HepG2 (cell line): Measurements from ENCODE around the gene ZNF865. TPM values are rescaled to one million over a fixed set of nuclear protein-coding genes. Genes with fewer than 3 reads are reported as not detected.

ENCODE experiments used
- AHR ChIP-seq: IDR thresholded peaks from 2 replicates; pipeline ENCODE4 v1.6.1; 2018; ENCODE audit warnings: missing genetic modification reagents, missing compliant biosample characterization
- FOXO1 ChIP-seq: sonication (generic); formaldehyde crosslinking; IDR thresholded peaks from 2 replicates; pipeline ENCODE4 v1.4.0; 2020; ENCODE audit warnings: missing genetic modification reagents
- GPN1 ChIP-seq: sonication (generic); formaldehyde crosslinking; IDR thresholded peaks from 2 replicates; pipeline ENCODE4 v1.5.1; 2020; ENCODE audit warnings: missing genetic modification reagents, borderline replicate concordance
- HOXA7 ChIP-seq: sonication (generic); formaldehyde crosslinking; IDR thresholded peaks from 2 replicates; pipeline ENCODE4 v1.8.1; 2022; ENCODE audit warnings: mild to moderate bottlenecking, missing genetic modification reagents, moderate library complexity
- JUNB ChIP-seq: sonication (generic); formaldehyde crosslinking; IDR thresholded peaks from 2 replicates; pipeline ENCODE4 v1.8.0; 2022; ENCODE audit warnings: missing genetic modification reagents, mild to moderate bottlenecking, borderline replicate concordance
- KDM5B ChIP-seq: sonication (generic); formaldehyde crosslinking; IDR thresholded peaks from 2 replicates; pipeline ENCODE4 v1.4.0; 2020; ENCODE audit warnings: missing genetic modification reagents, mild to moderate bottlenecking, borderline replicate concordance
- NFATC3 ChIP-seq: sonication (generic); formaldehyde crosslinking; IDR thresholded peaks from 2 replicates; pipeline ENCODE4 v1.5.1; 2020; ENCODE audit warnings: mild to moderate bottlenecking, missing genetic modification reagents
- SMAD1 ChIP-seq: sonication (generic); formaldehyde crosslinking; IDR thresholded peaks from 2 replicates; pipeline ENCODE4 v1.4.0; 2020; ENCODE audit warnings: missing genetic modification reagents, low read depth, mild to moderate bottlenecking, borderline replicate concordance
- SMYD3 ChIP-seq: sonication (generic); formaldehyde crosslinking; IDR thresholded peaks from 2 replicates; pipeline ENCODE4 v1.8.1; 2023; ENCODE audit warnings: mild to moderate bottlenecking, missing genetic modification reagents
- ZNF253 ChIP-seq: sonication (generic); formaldehyde crosslinking; IDR thresholded peaks from 2 replicates; pipeline ENCODE4 v1.8.0; 2022; ENCODE audit warnings: mild to moderate bottlenecking, missing genetic modification reagents, borderline replicate concordance
- ZNF329 ChIP-seq: sonication (generic); formaldehyde crosslinking; IDR thresholded peaks from 2 replicates; pipeline ENCODE4 v1.9.0; 2021; ENCODE audit warnings: low read depth, mild to moderate bottlenecking, missing genetic modification reagents
- ZNF546 ChIP-seq: sonication (generic); formaldehyde crosslinking; conservative IDR thresholded peaks from 2 replicates; pipeline ENCODE4 v1.8.1; 2023; ENCODE audit warnings: mild to moderate bottlenecking, missing genetic modification reagents
- ZNF776 ChIP-seq: sonication (generic); formaldehyde crosslinking; IDR thresholded peaks from 2 replicates; pipeline ENCODE4 v1.4.0; 2020; ENCODE audit warnings: mild to moderate bottlenecking, missing genetic modification reagents
- ZSCAN12 ChIP-seq: sonication (generic); formaldehyde crosslinking; IDR thresholded peaks from 2 replicates; pipeline ENCODE4 v1.9.0; 2021; ENCODE audit warnings: mild to moderate bottlenecking, missing genetic modification reagents
- polyA plus RNA-seq, 8 experiments: library from polyadenylated mRNA; depleted of rRNA in 3 of 8; stranded (reverse) in 7 of 8; unstranded in 1 of 8; fragments of >200 nt; fragmentation: Illumina TruSeq in 4 of 8; extraction: Trizol in 4 of 8; gene quantifications; 2 replicates each; pipeline versions ENCODE4 v1.2.1 to v1.2.3, GENCODE V29; 2011 to 2016; ENCODE audit warnings: low read depth in 4 of 8, missing spikeins in 1 of 8, mixed read lengths in 1 of 8; ENCODE audit not compliant: insufficient read depth in 1 of 8
- total RNA-seq, 5 experiments: library from RNA; depleted of rRNA; stranded (reverse); fragments of >200 nt; fragmentation: Illumina TruSeq; extraction: Trizol; gene quantifications; 2 replicates each; pipeline ENCODE4 v1.2.3, GENCODE V29; 2016; ENCODE audit warnings: low read depth in 1 of 5
- TF ChIP-seq, protein P1 (sequence below): sonication (generic); formaldehyde crosslinking; IDR thresholded peaks from 2 replicates; pipeline ENCODE4 v1.8.0; 2022; ENCODE audit warnings: missing genetic modification reagents, mild to moderate bottlenecking, borderline replicate concordance
- TF ChIP-seq, protein P2 (sequence below): sonication (generic); formaldehyde crosslinking; IDR thresholded peaks from 2 replicates; pipeline ENCODE4 v1.4.0; 2020; ENCODE audit warnings: mild to moderate bottlenecking, missing genetic modification reagents, borderline replicate concordance
- TF ChIP-seq, protein P3 (sequence below): sonication (generic); formaldehyde crosslinking; IDR thresholded peaks from 2 replicates; pipeline ENCODE4 v1.4.0; 2020; ENCODE audit warnings: missing genetic modification reagents
- TF ChIP-seq, protein P4 (sequence below): sonication (generic); formaldehyde crosslinking; IDR thresholded peaks from 2 replicates; pipeline ENCODE4 v1.5.1; 2020; ENCODE audit warnings: mild to moderate bottlenecking, missing genetic modification reagents

Gene ZNF865
- total and polyA plus RNA-seq, 2 of the 13 experiments (the other 11 are each of a cell fraction or from before 2014, with no cell fraction given), result 0.93 to 1.0 TPM

DNA sequence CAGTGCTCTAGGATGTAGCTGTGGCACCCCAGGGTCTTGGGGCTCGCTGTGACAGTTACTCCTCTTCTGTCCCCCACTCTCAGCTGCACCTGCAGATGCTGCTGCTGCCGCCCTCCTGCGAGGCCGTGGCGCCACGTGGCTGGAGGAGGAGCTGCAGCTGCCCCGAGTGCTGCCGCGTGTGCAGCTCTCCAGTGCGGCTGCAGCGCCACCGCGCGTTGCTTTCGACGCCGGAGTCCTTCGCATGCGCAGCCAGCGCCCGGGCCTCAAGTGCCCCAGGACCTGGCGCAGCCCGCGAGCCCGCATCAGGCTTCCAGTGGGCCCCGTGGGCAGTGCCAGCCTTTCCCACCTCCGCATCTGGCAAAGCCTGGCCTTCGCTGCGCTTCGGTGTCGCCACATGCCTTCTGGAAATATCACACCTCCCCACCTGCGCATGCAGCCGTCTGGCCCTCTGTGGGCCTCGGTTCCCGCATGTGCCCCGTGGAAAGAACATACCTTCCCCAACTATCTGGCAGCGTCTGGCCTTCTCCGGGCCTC lies 34.7 kb downstream of the ZNF865 start (continued):
- TF ChIP-seq, protein P1, sequence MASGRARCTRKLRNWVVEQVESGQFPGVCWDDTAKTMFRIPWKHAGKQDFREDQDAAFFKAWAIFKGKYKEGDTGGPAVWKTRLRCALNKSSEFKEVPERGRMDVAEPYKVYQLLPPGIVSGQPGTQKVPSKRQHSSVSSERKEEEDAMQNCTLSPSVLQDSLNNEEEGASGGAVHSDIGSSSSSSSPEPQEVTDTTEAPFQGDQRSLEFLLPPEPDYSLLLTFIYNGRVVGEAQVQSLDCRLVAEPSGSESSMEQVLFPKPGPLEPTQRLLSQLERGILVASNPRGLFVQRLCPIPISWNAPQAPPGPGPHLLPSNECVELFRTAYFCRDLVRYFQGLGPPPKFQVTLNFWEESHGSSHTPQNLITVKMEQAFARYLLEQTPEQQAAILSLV (CRISPR knock-in tag), result no peak; the same call in 1 of the 2 replicates
- TF ChIP-seq, protein P2, sequence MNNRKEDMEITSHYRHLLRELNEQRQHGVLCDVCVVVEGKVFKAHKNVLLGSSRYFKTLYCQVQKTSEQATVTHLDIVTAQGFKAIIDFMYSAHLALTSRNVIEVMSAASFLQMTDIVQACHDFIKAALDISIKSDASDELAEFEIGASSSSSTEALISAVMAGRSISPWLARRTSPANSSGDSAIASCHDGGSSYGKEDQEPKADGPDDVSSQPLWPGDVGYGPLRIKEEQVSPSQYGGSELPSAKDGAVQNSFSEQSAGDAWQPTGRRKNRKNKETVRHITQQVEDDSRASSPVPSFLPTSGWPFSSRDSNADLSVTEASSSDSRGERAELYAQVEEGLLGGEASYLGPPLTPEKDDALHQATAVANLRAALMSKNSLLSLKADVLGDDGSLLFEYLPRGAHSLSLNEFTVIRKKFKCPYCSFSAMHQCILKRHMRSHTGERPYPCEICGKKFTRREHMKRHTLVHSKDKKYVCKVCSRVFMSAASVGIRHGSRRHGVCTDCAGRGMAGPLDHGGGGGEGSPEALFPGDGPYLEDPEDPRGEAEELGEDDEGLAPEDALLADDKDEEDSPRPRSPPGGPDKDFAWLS, result no peak
- TF ChIP-seq JUNB (CRISPR knock-in tag) (no peak), SMAD1 (no peak), ZNF329 (CRISPR knock-in tag) (no peak), AHR (CRISPR knock-in tag) (no peak), ZNF546 (CRISPR knock-in tag) (no peak), GPN1 (CRISPR knock-in tag) (no peak), ZSCAN12 (CRISPR knock-in tag) (no peak), NFATC3 (0 out of 2 replicates have a peak, but pooled peaks have one; percentile 23), KDM5B (no peak), ZNF776 (CRISPR knock-in tag) (peak; percentile 67), SMYD3 (no peak), HOXA7 (CRISPR knock-in tag) (no peak), FOXO1 (CRISPR knock-in tag) (no peak), ZNF253 (CRISPR knock-in tag) (0 out of 2 replicates have a peak, but pooled peaks have one; percentile 32)
- TF ChIP-seq, protein P3, sequence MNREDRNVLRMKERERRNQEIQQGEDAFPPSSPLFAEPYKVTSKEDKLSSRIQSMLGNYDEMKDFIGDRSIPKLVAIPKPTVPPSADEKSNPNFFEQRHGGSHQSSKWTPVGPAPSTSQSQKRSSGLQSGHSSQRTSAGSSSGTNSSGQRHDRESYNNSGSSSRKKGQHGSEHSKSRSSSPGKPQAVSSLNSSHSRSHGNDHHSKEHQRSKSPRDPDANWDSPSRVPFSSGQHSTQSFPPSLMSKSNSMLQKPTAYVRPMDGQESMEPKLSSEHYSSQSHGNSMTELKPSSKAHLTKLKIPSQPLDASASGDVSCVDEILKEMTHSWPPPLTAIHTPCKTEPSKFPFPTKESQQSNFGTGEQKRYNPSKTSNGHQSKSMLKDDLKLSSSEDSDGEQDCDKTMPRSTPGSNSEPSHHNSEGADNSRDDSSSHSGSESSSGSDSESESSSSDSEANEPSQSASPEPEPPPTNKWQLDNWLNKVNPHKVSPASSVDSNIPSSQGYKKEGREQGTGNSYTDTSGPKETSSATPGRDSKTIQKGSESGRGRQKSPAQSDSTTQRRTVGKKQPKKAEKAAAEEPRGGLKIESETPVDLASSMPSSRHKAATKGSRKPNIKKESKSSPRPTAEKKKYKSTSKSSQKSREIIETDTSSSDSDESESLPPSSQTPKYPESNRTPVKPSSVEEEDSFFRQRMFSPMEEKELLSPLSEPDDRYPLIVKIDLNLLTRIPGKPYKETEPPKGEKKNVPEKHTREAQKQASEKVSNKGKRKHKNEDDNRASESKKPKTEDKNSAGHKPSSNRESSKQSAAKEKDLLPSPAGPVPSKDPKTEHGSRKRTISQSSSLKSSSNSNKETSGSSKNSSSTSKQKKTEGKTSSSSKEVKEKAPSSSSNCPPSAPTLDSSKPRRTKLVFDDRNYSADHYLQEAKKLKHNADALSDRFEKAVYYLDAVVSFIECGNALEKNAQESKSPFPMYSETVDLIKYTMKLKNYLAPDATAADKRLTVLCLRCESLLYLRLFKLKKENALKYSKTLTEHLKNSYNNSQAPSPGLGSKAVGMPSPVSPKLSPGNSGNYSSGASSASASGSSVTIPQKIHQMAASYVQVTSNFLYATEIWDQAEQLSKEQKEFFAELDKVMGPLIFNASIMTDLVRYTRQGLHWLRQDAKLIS (CRISPR knock-in tag), result no peak
- TF ChIP-seq, protein P4, sequence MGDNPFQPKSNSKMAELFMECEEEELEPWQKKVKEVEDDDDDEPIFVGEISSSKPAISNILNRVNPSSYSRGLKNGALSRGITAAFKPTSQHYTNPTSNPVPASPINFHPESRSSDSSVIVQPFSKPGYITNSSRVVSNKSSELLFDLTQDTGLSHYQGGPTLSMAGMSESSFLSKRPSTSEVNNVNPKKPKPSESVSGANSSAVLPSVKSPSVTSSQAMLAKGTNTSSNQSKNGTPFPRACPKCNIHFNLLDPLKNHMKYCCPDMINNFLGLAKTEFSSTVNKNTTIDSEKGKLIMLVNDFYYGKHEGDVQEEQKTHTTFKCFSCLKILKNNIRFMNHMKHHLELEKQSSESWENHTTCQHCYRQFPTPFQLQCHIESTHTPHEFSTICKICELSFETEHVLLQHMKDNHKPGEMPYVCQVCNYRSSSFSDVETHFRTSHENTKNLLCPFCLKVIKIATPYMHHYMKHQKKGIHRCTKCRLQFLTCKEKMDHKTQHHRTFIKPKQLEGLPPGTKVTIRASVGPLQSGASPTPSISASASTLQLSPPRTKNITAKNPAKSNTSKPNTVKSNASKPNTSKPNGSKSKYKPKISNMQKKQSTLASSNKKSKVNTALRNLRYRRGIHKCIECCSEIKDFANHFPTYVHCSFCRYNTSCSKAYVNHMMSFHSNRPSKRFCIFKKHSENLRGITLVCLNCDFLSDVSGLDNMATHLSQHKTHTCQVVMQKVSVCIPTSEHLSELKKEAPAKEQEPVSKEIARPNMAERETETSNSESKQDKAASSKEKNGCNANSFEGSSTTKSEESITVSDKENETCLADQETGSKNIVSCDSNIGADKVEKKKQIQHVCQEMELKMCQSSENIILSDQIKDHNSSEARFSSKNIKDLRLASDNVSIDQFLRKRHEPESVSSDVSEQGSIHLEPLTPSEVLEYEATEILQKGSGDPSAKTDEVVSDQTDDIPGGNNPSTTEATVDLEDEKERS (CRISPR knock-in tag), result no peak
